ENCODE measurements around the gene TRDN.
A peak's percentile ranks its signal among the peaks of the same experiment; 100 is the strongest.
"Not testable (repeated sequence)": the region's sequence is repeated elsewhere in the genome, so short reads cannot be mapped to it uniquely, and the experiment has no call there.

TRDN gene

GRCh38 chr6:123393331-123393730 lies 243.4 kb downstream of the TRDN start:
- no peak for DNase-seq

GRCh38 chr6:123383718-123384117 lies 253.0 kb downstream of the TRDN start:
- no peak for DNase-seq

- peak; percentile 18 for DNase-seq
Measured at GRCh38 chr6:123380257-123380656, 256.5 kb downstream of the TRDN start.

- no peak for DNase-seq
Measured at GRCh38 chr6:123372737-123373136, 264.0 kb downstream of the TRDN start.

- DNase-seq = no peak
Measured at GRCh38 chr6:123363912-123364311, 272.8 kb downstream of the TRDN start.

GRCh38 chr6:123360359-123360758 lies 276.4 kb downstream of the TRDN start:
- no peak for DNase-seq

- no peak for DNase-seq
Measured at GRCh38 chr6:123352705-123353104, 284.0 kb downstream of the TRDN start.

- no peak for DNase-seq
Measured at GRCh38 chr6:123352279-123352678, 284.5 kb downstream of the TRDN start.

GRCh38 chr6:123343836-123344235 lies 292.9 kb downstream of the TRDN start:
- DNase-seq = no peak

- no peak for DNase-seq
Measured at GRCh38 chr6:123338394-123338793, 298.4 kb downstream of the TRDN start.

GRCh38 chr6:123333000-123333756 lies 303.6 kb downstream of the TRDN start:
- DNase-seq = no peak

- no peak for DNase-seq
Measured at GRCh38 chr6:123332070-123332469, 304.7 kb downstream of the TRDN start.

- no peak for DNase-seq
Measured at GRCh38 chr6:123329337-123329736, 307.4 kb downstream of the TRDN start.

- no peak for DNase-seq
Measured at GRCh38 chr6:123323452-123324329, 313.1 kb downstream of the TRDN start.

GRCh38 chr6:123321020-123321419 lies 315.7 kb downstream of the TRDN start:
- no peak for DNase-seq

GRCh38 chr6:123316733-123317323 lies 319.9 kb downstream of the TRDN start:
- no peak for DNase-seq

GRCh38 chr6:123314459-123314858 lies 322.3 kb downstream of the TRDN start:
- not testable (repeated sequence) for DNase-seq

- DNase-seq = no peak
Measured at GRCh38 chr6:123309130-123309529, 327.6 kb downstream of the TRDN start.

GRCh38 chr6:123306334-123306733 lies 330.4 kb downstream of the TRDN start:
- DNase-seq = no peak

- no peak for DNase-seq
Measured at GRCh38 chr6:123295672-123296071, 341.1 kb downstream of the TRDN start.

GRCh38 chr6:123295181-123295580 lies 341.6 kb downstream of the TRDN start:
- DNase-seq = no peak

- no peak for DNase-seq
Measured at GRCh38 chr6:123288649-123289048, 348.1 kb downstream of the TRDN start.

- no peak for DNase-seq
Measured at GRCh38 chr6:123276546-123276980, 360.2 kb downstream of the TRDN start.

GRCh38 chr6:123263981-123264380 lies 372.8 kb downstream of the TRDN start:
- DNase-seq = no peak

All from NK-92 treated with Interleukin-12 subunit alpha and Interleukin-12 subunit beta, amount 100 ng/mL, for 24 hours (cell line).